ENCODE measurements around the gene KRAS.

DNA sequence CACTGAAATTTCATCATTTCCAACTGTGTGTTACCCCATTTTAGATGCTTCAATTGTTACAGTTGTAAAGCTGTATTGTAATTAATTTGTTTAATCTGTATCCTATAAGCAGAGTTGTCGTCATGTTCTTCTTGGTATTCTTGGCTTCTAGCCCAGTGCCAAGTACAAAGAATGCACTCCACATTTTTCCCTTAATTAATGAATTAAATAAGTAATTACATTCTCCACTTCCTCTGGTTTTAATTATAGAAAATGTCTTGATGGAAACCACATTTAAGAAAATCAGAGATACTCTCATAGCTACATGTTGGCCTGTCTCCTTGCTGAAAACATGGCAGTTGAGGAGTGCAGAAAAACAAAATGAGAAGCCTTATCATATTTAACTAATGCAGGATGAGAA lies 56.5 kb downstream of the KRAS start:
- TF ChIP-seq, protein P1, sequence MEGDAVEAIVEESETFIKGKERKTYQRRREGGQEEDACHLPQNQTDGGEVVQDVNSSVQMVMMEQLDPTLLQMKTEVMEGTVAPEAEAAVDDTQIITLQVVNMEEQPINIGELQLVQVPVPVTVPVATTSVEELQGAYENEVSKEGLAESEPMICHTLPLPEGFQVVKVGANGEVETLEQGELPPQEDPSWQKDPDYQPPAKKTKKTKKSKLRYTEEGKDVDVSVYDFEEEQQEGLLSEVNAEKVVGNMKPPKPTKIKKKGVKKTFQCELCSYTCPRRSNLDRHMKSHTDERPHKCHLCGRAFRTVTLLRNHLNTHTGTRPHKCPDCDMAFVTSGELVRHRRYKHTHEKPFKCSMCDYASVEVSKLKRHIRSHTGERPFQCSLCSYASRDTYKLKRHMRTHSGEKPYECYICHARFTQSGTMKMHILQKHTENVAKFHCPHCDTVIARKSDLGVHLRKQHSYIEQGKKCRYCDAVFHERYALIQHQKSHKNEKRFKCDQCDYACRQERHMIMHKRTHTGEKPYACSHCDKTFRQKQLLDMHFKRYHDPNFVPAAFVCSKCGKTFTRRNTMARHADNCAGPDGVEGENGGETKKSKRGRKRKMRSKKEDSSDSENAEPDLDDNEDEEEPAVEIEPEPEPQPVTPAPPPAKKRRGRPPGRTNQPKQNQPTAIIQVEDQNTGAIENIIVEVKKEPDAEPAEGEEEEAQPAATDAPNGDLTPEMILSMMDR (IDR thresholded peaks at IDR 0.05): no peak
- TF ChIP-seq POLR2A (IDR thresholded peaks at IDR 0.05): no peak

Data from body of pancreas (tissue), 4 donors.